Peyer's patch (tissue), 4 donors: Measurements from ENCODE around the gene TPRG1L. TPM values are rescaled to one million over a fixed set of nuclear protein-coding genes. Genes with fewer than 3 reads are reported as not detected.
A peak's percentile ranks its signal among the peaks of the same experiment; 100 is the strongest.

Source experiments
- DNase-seq, 3 donors: peaks; one replicate each; pipeline ENCODE4 v3.0.0-alpha.2; 2017 to 2019
- H3K27ac ChIP-seq, 4 donors: fragments of 200-600 bp; sonication (generic); one replicate each; pipeline ENCODE4 v1.5.1; 2016 to 2019
- H3K27me3 ChIP-seq, 2 donors: fragments of 200-600 bp; sonication (generic); one replicate each; pipeline ENCODE4 v1.5.1; 2019
- H3K36me3 ChIP-seq, 3 donors: fragments of 200-600 bp; sonication (generic); one replicate each; pipeline ENCODE4 v1.5.1; 2016 to 2019
- H3K4me1 ChIP-seq, 4 donors: fragments of 200-600 bp; sonication (generic); one replicate each; pipeline ENCODE4 v1.5.1; 2016 to 2019
- H3K4me3 ChIP-seq, 4 donors: fragments of 200-600 bp; sonication (generic); 1 replicate in 3 of 4; 2 replicates in 1 of 4; pipeline ENCODE4 v1.5.1; 2016 to 2019; ENCODE audit warnings: mild to moderate bottlenecking in 1 of 4
- H3K9me3 ChIP-seq, 4 donors: fragments of 200-600 bp; sonication (generic); one replicate each; pipeline ENCODE4 v1.5.1; 2016 to 2019; ENCODE audit warnings: mild to moderate bottlenecking in 1 of 4
- POLR2A ChIP-seq, 2 donors: fragments of 450-650 bp; IDR thresholded peaks; one replicate each; pipeline ENCODE4 v1.5.1; 2017; ENCODE audit warnings: antibody characterized with exemption in 2 of 2, mild to moderate bottlenecking in 2 of 2, moderate library complexity in 2 of 2
- total RNA-seq, 4 donors: library from RNA; depleted of rRNA; stranded (reverse); fragments of >200 nt; gene quantifications; one replicate each; pipeline ENCODE4 v1.1.0, GENCODE V29; 2016
- TF ChIP-seq, protein P1 (sequence below), 6 experiments: fragments of 450-650 bp in 4 of 6; fragments of 200-600 bp in 2 of 6; sonication (generic) in 1 of 6; IDR thresholded peaks; one replicate each; pipeline ENCODE4 v1.5.1; 2017 to 2019; ENCODE audit warnings: antibody characterized with exemption in 6 of 6, mild to moderate bottlenecking in 3 of 6, moderate library complexity in 1 of 6

TPRG1L gene
- total RNA-seq, 4 donors from 2014 or later = 16.5 to 93.9 (median 71.3) TPM

DNA sequence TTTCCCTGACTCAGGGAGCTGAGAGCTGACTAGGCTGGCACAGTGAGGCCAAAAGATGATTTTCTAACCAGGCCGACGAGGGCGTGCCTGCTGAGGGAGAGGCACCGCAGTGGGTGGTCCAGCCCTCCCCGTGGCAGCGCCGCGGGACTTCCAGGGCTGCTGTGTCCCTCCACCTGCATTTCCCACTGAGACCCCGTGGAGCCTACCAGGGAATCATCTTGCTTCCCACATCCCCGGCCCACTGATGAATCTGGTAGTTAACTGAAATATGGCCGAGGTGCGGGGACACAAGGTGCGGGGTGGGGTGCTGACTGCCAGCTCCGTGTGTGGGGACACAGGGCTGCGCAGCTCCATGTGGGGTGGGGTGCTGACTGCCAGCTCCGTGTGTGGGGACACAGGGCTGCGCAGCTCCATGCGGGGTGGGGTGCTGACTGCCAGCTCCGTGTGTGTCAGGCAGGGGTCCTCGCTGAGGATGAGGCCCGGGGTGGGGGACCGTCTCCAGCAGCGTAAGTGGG lies 14.6 kb downstream of the TPRG1L start:
- Histone ChIP-seq H3K9me3 (no peaks in the 10 kb centered on the region), H3K4me3 (no peak overlapping the region), H3K4me1 (no peaks in the 10 kb centered on the region), H3K27ac (no peak overlapping the region), H3K36me3 (peaks cover 0 to 70% (median 0%) of the 10 kb centered on the region in 3 donors), H3K27me3 (no peaks in the 10 kb centered on the region)
- TF ChIP-seq, protein P1, sequence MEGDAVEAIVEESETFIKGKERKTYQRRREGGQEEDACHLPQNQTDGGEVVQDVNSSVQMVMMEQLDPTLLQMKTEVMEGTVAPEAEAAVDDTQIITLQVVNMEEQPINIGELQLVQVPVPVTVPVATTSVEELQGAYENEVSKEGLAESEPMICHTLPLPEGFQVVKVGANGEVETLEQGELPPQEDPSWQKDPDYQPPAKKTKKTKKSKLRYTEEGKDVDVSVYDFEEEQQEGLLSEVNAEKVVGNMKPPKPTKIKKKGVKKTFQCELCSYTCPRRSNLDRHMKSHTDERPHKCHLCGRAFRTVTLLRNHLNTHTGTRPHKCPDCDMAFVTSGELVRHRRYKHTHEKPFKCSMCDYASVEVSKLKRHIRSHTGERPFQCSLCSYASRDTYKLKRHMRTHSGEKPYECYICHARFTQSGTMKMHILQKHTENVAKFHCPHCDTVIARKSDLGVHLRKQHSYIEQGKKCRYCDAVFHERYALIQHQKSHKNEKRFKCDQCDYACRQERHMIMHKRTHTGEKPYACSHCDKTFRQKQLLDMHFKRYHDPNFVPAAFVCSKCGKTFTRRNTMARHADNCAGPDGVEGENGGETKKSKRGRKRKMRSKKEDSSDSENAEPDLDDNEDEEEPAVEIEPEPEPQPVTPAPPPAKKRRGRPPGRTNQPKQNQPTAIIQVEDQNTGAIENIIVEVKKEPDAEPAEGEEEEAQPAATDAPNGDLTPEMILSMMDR (IDR thresholded peaks at IDR 0.05) = no peak
- no peak for TF ChIP-seq POLR2A (IDR thresholded peaks at IDR 0.05)
- DNase-seq = peak in 1 of 3 donors; percentile 15

DNA sequence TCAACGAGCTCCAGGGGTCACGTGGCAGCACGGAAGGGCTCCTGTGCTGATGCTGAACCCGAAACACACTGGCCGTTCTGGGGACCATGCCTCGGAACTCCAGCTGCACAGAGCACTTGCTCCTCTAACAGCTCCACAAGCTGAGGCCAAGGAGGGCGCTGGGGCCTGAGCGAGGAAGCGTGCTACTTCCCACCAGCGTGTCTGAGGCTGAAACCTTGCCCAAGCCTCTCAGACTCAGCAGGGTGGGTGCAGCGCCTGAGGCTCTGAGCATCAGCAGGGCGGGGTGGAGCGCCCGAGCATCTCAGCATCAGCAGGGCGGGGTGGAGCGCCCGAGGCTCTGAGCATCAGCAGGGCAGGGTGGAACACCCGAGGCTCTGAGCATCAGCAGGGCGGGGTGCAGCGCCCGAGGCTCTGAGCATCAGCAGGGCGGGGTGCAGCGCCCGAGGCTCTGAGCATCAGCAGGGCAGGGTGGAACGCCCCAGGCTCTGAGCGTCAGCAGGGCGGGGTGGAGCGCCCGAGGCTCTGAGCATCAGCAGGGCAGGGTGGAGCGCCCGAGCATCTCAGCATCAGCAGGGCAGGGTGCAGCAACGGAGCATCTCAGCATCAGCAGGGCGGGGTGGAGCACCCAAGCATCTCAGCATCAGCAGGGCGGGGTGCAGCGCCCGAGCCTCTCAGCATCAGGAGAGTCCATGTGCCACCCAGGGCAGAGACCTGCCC lies 15.5 kb downstream of the TPRG1L start:
- H3K4me1 ChIP-seq = no peaks in the 10 kb centered on the region
- H3K9me3 ChIP-seq = no peaks in the 10 kb centered on the region
- no peak for TF ChIP-seq POLR2A (IDR thresholded peaks at IDR 0.05)
- TF ChIP-seq, protein P1 (IDR thresholded peaks at IDR 0.05) = no peak
- H3K36me3 ChIP-seq = peaks cover 0 to 70% (median 0%) of the 10 kb centered on the region in 3 donors
- DNase-seq = peak in 1 of 3 donors; percentile 44
- no peak overlapping the region for H3K4me3 ChIP-seq
- H3K27ac ChIP-seq = no peak overlapping the region
- H3K27me3 ChIP-seq = no peaks in the 10 kb centered on the region

DNA sequence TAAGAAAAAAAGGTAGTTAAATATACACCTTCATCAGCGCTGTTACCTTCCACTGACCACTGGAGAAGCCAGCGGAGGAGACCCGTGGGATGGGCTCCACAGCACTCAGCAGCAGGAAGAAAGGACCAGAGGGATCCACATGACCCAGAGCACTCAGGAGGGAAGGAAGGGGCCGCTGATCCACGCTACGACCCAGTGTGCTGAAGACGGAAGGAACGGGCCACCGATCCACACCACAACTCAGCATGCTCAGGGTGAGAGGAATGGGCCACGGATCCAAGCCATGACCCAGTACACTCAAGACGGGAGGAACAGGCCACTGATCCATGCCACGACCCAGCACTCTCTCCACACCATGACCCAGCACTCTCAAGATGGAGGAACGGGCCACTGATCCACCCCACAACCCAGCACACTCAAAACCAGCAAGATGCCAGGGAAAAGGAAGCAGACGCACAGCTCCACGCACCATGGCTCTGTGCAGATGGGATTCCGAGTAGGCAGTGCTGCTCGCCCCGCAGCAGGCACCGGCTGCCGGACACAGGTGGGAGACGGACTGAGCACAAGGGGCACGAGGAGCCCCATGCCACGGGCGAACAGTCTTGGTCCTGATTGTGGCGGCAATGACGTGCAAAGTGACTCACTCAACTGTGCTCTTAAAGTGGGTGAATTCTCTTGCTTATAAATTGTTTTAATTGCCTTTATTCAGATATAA lies 16.4 kb downstream of the TPRG1L start:
- peaks cover 0 to 70% (median 0%) of the 10 kb centered on the region in 3 donors for H3K36me3 ChIP-seq
- no peaks in the 10 kb centered on the region for H3K9me3 ChIP-seq
- H3K27me3 ChIP-seq = no peaks in the 10 kb centered on the region
- H3K4me3 ChIP-seq = no peak overlapping the region
- peak in 1 of 3 donors; percentile 16 for DNase-seq
- no peak overlapping the region for H3K27ac ChIP-seq
- TF ChIP-seq, protein P1 (IDR thresholded peaks at IDR 0.05) = no peak
- no peak for TF ChIP-seq POLR2A (IDR thresholded peaks at IDR 0.05)
- H3K4me1 ChIP-seq = no peaks in the 10 kb centered on the region

DNA sequence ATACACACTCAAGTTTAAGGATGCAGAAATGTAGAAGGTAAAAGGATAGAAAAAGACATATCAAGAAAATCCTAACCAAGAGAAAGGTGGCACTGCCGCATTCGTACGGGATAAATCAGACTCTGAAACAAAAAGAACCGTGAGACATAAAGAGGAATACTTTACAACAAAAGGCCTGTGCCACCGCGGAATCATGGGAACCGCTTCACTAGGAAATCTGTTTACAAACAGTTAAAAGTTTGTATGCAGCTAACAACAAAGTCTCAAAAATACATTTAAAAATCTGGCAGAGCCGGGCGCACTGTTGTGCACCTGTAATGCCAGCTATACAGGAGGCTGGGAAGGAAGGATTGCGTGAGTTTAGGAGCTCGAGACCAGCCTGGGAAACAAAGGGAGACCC lies 17.0 kb downstream of the TPRG1L start:
- TF ChIP-seq POLR2A (IDR thresholded peaks at IDR 0.05) = no peak
- TF ChIP-seq, protein P1 (IDR thresholded peaks at IDR 0.05) = no peak
- Histone ChIP-seq H3K9me3 (no peaks in the 10 kb centered on the region), H3K36me3 (peaks cover 0 to 70% (median 0%) of the 10 kb centered on the region in 3 donors), H3K4me1 (no peaks in the 10 kb centered on the region), H3K4me3 (no peak overlapping the region), H3K27ac (no peak overlapping the region), H3K27me3 (no peaks in the 10 kb centered on the region)
- peak in 1 of 3 donors; percentile 7 for DNase-seq

- Histone ChIP-seq H3K36me3 (peaks cover 0 to 65% (median 0%) of the 10 kb centered on the region in 3 donors), H3K27me3 (no peaks in the 10 kb centered on the region), H3K4me3 (no peak overlapping the region), H3K9me3 (no peaks in the 10 kb centered on the region), H3K4me1 (no peaks in the 10 kb centered on the region), H3K27ac (no peak overlapping the region)
- no peak for TF ChIP-seq POLR2A (IDR thresholded peaks at IDR 0.05)
- TF ChIP-seq, protein P1 (IDR thresholded peaks at IDR 0.05) = no peak
- peak in 1 of 3 donors; percentile 19 for DNase-seq
These were observed 18.3 kb downstream of the TPRG1L start for GRCh38 chr1:3642919-3643675.
